ENCODE measurements around the gene SPAAR.
"Not testable (repeated sequence)": the region's sequence is repeated elsewhere in the genome, so short reads cannot be mapped to it uniquely, and the experiment has no call there.

Gene SPAAR

GRCh38 chr9:35905051-35905781 lies 4.1 kb upstream of the SPAAR start:
- DNase-seq: peak; percentile 77

- DNase-seq: peak; percentile 96
Measured at GRCh38 chr9:35905912-35906679, 3.2 kb upstream of the SPAAR start, which contains the start of gene HRCT1. TSS of gene HRCT1 (plus strand) at chr9:35906202. CDS start at chr9:35906288, 86 bp downstream.

DNA sequence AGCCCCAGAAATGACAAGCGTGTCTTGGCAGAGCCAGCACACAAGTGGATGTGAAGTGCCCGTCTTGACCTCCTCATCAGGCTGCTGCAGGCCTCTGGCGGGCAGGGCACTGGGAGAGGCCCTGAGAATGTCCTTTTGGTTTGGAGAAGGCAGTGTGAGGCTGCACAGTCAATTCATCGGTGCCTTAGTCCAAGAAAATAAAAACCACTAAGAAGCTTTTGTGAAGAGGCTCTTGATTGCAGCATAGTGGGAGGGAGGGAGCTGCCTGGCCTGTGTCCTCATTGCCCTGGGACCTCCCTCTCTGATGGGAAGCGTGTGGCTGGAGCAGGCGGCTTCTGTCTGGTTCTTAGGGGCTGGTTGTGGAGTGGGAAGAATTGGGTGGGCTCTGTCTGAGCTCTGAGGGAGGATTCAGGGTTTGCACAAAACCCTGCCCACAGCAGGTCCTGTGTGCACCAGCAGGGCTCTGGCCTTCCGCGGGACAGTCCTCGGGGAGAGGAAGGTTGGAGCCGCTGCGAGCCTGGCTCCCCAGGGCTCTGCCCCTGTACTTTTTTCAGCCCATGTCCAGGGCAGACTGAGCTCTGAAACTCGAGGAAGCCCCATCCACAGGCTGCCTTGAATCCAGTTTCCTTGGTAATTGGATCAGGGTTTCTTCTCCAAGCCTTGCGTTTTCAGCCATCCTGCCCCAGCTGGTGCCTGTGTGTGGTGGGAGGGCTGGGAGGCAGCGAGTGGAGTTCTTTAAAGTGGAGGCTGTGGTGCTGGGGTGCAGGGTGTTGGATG lies 2.2 kb upstream of the SPAAR start:
- DNase-seq: peak; percentile 66

DNA sequence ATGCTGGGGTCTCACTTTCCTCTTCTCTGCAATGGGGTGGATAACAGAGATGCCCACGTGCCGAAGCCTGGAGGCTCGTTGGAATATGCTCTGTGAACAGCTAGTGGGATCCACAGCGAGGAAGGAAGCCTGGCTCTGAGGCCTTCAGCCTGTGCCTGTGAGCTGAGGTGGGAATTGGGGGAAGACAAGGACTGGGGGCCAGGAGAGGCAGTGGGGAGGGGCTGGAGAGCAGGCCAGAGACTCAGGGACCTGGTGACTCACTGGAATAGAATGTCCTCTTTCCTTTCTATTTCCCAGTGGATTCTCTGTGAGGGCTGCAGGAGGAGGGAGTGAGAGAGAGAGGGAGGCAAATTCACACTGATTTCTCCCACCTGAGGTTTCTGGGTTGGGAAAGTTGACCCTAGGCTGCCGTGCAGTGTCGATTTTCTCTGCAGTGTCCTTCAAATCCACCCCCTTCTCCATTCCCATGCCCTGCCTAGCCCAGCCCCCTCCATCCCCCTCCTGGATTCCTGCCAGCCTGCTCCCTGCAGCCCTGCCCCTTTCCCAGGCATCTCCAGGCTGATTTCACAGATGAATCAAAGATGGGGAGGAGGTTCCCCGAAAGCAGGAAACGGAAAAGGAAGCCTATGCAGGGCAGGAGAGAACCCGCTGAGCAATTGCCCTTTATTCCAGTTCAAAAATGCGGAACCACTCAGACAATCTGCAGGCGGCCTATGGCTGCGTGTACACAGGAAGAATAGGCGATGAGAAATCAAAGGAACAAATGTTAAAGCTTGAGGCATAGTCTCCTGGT lies 1.4 kb upstream of the SPAAR start:
- peak; percentile 96 for DNase-seq

DNA sequence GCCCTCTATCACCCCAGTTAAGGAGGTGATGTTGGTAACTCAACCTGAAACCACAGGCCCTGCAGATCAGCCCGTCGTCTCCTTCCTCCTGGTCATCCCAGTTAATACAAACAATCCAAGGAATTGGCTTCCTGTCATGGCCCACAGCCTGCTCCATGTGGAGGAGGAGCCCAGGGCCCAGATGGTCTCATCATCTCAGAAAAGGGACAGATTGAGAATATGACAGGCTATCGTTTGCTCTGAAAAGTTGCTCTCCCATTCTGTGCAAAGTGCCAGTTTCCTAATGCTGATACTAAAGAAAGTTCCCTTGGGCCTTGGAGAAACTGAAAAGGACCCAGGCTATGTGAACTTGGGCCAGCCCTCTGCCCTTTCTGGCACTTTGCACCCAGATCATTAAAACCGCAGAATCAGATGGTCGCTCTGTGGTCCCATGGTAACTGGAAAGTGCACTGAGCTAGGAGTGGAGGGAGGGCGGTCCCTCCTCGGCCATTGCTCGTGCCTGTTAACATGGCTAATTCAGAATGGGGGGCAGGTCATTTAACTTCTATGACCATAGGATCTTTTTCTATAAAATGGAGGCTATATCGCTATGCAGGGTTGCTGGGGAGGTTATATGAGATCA lies 675 bp upstream of the SPAAR start:
- DNase-seq: no peak

- DNase-seq: no peak
Measured at GRCh38 chr9:35909687-35910612, 660 bp downstream of the SPAAR start.

- DNase-seq: peak; percentile 67
Measured at GRCh38 chr9:35910613-35911359, 1.5 kb downstream of the SPAAR start.

- no peak for DNase-seq
Measured at GRCh38 chr9:35911690-35912089, 2.4 kb downstream of the SPAAR start.

GRCh38 chr9:35912791-35913400 lies 3.6 kb downstream of the SPAAR start:
- no peak for DNase-seq

- DNase-seq: not testable (repeated sequence)
Measured at GRCh38 chr9:35913429-35913828, 4.1 kb downstream of the SPAAR start.

DNA sequence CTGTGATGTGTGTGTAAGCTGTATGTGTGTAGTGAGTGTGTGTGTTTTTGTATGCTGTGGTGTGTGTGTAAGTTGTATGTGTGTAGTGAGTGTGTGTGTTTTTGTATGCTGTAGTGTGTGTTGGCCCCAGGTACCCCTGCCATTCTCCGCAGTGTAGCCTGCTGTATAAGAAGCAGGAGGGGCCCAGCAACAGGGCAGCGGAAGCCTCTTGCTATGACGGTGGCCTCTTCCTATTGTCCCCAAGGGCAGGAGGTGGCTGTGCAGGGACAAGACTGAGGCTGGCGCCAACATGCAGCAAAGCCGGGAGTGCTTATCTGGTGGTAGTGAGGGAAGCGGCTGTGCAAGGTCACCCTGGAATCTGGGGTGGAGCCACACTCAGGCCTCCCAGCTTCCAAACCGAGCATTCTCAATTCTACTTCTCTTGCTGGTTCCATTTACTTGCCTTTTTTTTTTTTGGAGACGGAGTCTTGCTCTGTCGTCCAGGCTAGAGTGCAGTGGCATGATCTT lies 5.1 kb downstream of the SPAAR start:
- peak; percentile 28 for DNase-seq

- no peak for DNase-seq
Measured at GRCh38 chr9:35915681-35916294, 6.5 kb downstream of the SPAAR start.

- DNase-seq: no peak
Measured at GRCh38 chr9:35917261-35917660, 8.0 kb downstream of the SPAAR start.

GRCh38 chr9:35918780-35919179 lies 9.5 kb downstream of the SPAAR start:
- DNase-seq: no peak

DNA sequence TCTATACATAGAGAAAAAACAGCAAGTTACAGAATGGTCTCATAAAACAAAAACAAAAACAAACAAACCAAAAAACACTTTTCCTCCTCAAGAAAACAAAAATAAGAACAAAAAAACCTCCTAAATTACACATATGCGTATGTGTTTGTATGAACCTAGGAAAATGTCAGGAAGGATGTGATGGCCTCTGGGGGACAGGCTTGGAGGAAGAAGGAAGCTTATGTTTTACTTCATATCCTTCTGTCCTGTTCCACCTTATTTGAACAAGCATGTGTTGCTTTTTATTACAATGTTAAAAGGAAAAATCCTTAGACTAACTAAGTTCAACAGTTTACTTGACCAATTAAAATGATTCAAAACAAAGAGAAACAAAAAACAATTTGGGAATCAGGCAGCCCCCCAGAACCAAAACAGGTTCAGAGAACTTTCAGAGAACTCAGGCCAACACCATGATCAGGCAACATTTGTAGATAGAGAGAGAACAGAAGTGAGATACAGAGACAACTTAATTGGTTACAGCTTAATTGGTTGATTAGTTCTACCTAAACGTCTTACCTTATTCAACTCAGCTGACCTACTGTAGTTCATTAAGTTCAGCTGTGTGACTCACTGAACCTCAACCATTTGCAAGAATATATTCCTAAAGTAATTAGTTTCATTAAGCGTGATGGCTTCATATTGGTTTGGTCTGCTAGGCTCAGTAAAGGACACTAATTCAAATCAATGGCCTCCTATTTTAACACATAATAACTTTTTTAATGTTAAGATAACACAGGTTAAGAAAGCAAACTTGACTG lies 10.1 kb downstream of the SPAAR start:
- no peak for DNase-seq

GRCh38 chr9:35920051-35920620 lies 10.8 kb downstream of the SPAAR start:
- no peak for DNase-seq

DNA sequence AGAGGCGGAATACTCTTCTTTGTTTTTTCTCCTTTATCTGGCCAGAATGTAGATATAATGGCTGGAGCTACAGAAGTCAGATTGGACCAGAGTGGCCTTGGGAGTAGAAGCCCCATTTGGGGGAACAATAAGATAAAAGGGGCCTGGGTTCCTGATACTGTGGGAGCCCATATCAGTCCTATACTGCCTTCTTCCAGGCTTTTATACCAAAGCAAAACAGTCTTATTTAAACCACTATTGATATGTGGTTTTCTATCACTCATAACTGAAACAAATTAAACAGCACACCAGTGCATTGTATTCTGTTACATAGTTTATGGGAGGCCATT lies 14.3 kb downstream of the SPAAR start:
- DNase-seq: no peak

Measured in EL (cell line).